Stimulated activated CD8-positive, alpha-beta memory T cell treated with anti-CD3 and anti-CD28 coated beads, Interleukin-12 subunit alpha, Interleukin-12 subunit beta, amount 100 ng/mL, for 4 hours (primary cell): ENCODE data around the gene RPL3.
"Not testable (repeated sequence)": the region's sequence is repeated elsewhere in the genome, so short reads cannot be mapped to it uniquely, and the experiment has no call there.

ENCODE experiments used
- DNase-seq: peaks from one replicate; pipeline ENCODE4 v3.0.0-alpha.2; 2020; ENCODE audit warnings: low read depth

RPL3 gene

GRCh38 chr22:39351689-39352214, 32.3 kb upstream of the RPL3 start:
- no peak for DNase-seq

- no peak for DNase-seq
These were observed 31.6 kb upstream of the RPL3 start for GRCh38 chr22:39350757-39351688.

GRCh38 chr22:39349967-39350726, 30.7 kb upstream of the RPL3 start, which contains the start of gene SYNGR1:
SYNGR1 (plus strand) TSS chr22:39349991; CDS start chr22:39350011, 20 bp downstream.
- DNase-seq = no peak

GRCh38 chr22:39349506-39349966, 30.1 kb upstream of the RPL3 start:
- DNase-seq = no peak

GRCh38 chr22:39348909-39349505, 29.6 kb upstream of the RPL3 start:
- DNase-seq = no peak

GRCh38 chr22:39345231-39345630, 25.8 kb upstream of the RPL3 start:
- no peak for DNase-seq

GRCh38 chr22:39344046-39344390, 24.6 kb upstream of the RPL3 start:
- no peak for DNase-seq

- DNase-seq = no peak
These were observed 24.0 kb upstream of the RPL3 start for GRCh38 chr22:39343259-39344045.

GRCh38 chr22:39341179-39341578, 21.8 kb upstream of the RPL3 start:
- DNase-seq = no peak

- not testable (repeated sequence) for DNase-seq
These were observed 20.4 kb upstream of the RPL3 start for GRCh38 chr22:39339775-39340174.

GRCh38 chr22:39336411-39336810, 17.0 kb upstream of the RPL3 start:
- DNase-seq = no peak

GRCh38 chr22:39332441-39333064, 13.1 kb upstream of the RPL3 start:
- no peak for DNase-seq

- DNase-seq = not testable (repeated sequence)
These were observed 11.1 kb upstream of the RPL3 start for GRCh38 chr22:39330553-39330952.

GRCh38 chr22:39327995-39328754, 8.8 kb upstream of the RPL3 start:
- DNase-seq = no peak

GRCh38 chr22:39325392-39325932, 6.0 kb upstream of the RPL3 start:
- DNase-seq = no peak

GRCh38 chr22:39320616-39321029, 1.2 kb upstream of the RPL3 start:
- DNase-seq = not testable (repeated sequence)

- no peak for DNase-seq
These were observed 728 bp downstream of the RPL3 start for GRCh38 chr22:39318507-39319283.

- no peak for DNase-seq
These were observed 1.5 kb downstream of the RPL3 start for GRCh38 chr22:39317775-39318506.
